Measurements from ENCODE around the gene RDH5.

DNA sequence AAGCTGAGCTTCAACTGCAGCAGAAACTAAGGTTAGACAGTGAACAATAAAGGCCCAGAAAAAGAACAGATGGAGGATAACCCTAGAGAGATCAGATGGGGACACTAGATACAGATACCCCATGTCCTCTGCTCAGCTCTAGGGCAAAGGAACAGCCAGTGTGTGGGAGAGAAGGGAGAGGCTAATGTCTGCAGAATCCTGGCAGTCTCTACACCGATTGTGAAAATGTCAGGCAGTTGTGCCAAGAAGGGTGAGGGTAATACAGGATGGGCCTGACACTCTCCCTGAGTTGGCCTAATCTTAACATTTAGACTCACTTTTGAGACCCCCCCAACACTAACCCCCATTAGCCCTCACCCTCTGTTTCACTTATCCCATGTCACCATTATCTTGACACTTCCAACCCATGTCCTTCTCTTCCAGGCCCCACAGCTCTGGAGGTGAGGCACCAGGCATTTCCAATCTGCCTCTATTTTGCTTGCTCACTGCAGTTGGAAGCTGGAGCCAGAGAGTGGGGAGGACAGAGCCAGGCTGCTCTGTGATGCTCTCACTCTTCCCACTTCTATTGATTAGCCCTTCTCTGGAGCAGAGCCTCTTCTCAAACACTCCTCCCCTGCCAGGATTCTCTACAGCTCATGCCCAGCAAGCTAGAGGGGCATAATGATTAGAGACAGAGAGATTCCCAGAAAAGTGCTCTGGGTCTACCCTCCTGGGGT lies 7.3 kb upstream of the RDH5 start:
- TF ChIP-seq, protein P1, sequence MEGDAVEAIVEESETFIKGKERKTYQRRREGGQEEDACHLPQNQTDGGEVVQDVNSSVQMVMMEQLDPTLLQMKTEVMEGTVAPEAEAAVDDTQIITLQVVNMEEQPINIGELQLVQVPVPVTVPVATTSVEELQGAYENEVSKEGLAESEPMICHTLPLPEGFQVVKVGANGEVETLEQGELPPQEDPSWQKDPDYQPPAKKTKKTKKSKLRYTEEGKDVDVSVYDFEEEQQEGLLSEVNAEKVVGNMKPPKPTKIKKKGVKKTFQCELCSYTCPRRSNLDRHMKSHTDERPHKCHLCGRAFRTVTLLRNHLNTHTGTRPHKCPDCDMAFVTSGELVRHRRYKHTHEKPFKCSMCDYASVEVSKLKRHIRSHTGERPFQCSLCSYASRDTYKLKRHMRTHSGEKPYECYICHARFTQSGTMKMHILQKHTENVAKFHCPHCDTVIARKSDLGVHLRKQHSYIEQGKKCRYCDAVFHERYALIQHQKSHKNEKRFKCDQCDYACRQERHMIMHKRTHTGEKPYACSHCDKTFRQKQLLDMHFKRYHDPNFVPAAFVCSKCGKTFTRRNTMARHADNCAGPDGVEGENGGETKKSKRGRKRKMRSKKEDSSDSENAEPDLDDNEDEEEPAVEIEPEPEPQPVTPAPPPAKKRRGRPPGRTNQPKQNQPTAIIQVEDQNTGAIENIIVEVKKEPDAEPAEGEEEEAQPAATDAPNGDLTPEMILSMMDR (conservative IDR thresholded peaks at IDR 0.05; ENCODE audit: low read depth, low read length) = no peak
- TF ChIP-seq, protein P2, sequence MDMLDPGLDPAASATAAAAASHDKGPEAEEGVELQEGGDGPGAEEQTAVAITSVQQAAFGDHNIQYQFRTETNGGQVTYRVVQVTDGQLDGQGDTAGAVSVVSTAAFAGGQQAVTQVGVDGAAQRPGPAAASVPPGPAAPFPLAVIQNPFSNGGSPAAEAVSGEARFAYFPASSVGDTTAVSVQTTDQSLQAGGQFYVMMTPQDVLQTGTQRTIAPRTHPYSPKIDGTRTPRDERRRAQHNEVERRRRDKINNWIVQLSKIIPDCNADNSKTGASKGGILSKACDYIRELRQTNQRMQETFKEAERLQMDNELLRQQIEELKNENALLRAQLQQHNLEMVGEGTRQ (IDR thresholded peaks at IDR 0.05; ENCODE audit: low read depth, low read length) = no peak
- no peak for TF ChIP-seq POLR2A (IDR thresholded peaks at IDR 0.05; ENCODE audit: low read depth, low read length)
